HG03095 (cell line): ENCODE data around the gene EXPH5.
"Not testable (repeated sequence)": the region's sequence is repeated elsewhere in the genome, so short reads cannot be mapped to it uniquely, and the experiment has no call there.

ENCODE experiments used
- ATAC-seq: cut with Tn5 transposase; IDR thresholded peaks from one replicate; pipeline ENCODE4 v1.9.1; 2021; ENCODE audit warnings: moderate library complexity; ENCODE audit not compliant: unreplicated experiment

Gene EXPH5

GRCh38 chr11:108602818-108603217 lies 9.2 kb upstream of the EXPH5 start:
- ATAC-seq, result not testable (repeated sequence)

GRCh38 chr11:108601150-108601549 lies 7.6 kb upstream of the EXPH5 start:
- no peak for ATAC-seq

- no peak for ATAC-seq
Observed at GRCh38 chr11:108599978-108600377, 6.4 kb upstream of the EXPH5 start.

DNA sequence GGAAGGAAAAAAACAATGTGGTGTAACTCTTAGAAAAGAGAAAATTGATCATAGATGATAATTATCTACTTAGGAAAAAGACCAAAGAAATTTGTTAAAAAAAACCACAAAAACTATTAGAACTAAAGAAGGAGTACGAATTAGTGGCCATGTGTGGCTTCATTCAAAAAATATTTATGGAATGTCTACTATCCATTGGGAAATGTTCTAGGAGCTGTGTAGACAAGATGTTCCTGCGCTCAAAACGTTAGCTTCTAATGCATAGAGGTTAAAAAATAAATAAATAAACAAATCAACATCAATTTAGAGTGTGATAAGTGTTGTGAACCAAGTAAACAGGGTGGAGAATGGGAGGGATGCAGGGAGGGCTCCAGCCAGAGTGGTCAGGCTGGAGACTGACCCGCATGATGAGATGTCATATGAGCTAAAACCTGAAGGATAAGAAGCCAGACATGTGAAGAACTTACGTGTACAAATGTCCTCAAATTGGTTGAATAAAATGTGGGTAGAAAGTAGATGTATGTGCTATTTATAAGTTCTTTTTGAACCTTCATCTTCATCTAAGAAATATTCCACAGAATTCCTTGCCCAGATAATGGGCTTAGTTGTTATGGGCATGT lies 4.3 kb upstream of the EXPH5 start:
- no peak for ATAC-seq

DNA sequence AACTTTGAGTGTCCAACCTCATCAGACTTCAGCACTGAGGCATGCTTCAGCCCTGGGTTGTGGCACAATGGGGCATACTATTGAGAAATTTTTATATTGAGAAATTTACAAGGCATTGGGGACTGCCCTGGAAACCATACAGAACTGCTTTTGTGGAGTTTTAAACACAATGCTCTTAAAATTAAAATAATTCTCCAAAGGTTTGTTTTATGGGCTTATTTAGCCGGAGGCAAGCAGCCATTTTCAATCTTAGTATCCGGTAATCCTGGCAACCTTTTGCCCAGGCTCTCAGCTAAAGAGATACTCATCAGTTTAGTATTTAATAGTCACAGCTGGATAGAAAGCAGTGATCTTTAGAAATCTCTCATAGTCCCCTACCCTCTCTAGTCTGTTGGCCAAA lies 3.1 kb upstream of the EXPH5 start:
- ATAC-seq, result no peak

GRCh38 chr11:108593923-108594434 lies 411 bp upstream of the EXPH5 start:
- no peak for ATAC-seq

- ATAC-seq, result peak; percentile 11
Observed at GRCh38 chr11:108592591-108593213, 866 bp downstream of the EXPH5 start.

GRCh38 chr11:108591893-108592292 lies 1.7 kb downstream of the EXPH5 start:
- no peak for ATAC-seq

GRCh38 chr11:108589136-108589535 lies 4.4 kb downstream of the EXPH5 start:
- ATAC-seq, result no peak

GRCh38 chr11:108588287-108588686 lies 5.3 kb downstream of the EXPH5 start:
- no peak for ATAC-seq

- ATAC-seq, result no peak
Observed at GRCh38 chr11:108587109-108587508, 6.5 kb downstream of the EXPH5 start.

- ATAC-seq, result no peak
Observed at GRCh38 chr11:108586600-108586999, 7.0 kb downstream of the EXPH5 start.

DNA sequence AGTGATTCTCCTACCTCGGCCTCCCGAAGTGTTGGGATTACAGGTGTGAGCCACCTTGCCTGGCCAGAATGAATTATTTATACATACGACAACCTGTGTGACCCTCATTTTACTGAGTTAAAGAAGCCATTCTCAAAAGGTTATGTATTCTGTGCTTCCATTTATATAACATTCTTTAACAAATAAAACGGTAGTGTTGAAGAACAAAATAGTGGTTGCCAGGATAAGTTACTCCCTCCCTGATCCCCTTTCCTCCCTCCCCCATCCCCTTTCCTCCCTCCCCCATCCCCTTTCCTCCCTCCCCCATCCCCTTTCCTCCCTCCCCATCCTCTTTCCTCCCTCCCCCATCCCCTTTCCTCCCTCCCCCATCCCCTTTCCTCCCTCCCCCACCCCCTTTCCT lies 7.4 kb downstream of the EXPH5 start:
- ATAC-seq, result not testable (repeated sequence)

DNA sequence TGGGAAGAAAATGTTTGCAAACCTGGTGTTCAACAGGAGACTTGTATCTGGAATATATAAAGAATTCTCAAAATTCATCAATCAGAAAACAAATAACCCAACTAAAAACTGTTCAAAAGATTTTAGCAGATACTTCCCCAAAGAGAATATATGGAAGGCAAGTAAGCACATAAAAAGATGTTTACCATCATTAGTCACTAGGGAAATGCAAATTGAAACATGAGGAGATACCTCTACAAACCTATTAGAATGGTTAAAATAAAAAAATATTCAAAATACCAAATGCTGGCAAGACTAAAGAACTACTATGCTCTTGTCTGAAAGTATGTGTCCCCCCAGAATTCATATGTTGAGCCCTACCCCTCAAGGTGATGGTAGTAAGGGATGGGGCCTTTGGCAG lies 8.6 kb downstream of the EXPH5 start:
- no peak for ATAC-seq

GRCh38 chr11:108580645-108581044 lies 12.9 kb downstream of the EXPH5 start:
- ATAC-seq, result no peak

- no peak for ATAC-seq
Observed at GRCh38 chr11:108580043-108580442, 13.5 kb downstream of the EXPH5 start.

DNA sequence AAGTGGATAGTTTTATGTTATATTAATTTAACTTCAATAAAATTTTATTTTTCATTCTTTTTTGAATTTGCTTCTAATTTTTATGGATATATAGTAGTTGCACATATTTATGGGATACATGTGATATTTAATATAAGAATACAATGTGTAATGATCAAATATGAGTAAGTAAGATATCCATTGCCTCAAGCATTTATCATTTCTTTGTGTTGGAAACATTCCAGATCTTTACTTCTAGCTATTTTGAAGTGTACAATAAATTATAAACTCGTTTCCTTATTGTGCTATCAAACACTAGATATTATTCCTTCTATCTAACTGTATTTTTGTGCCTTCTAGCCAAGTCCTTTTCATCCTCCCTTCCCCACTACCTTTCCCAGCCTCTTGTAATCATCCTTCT lies 17.0 kb downstream of the EXPH5 start:
- no peak for ATAC-seq

DNA sequence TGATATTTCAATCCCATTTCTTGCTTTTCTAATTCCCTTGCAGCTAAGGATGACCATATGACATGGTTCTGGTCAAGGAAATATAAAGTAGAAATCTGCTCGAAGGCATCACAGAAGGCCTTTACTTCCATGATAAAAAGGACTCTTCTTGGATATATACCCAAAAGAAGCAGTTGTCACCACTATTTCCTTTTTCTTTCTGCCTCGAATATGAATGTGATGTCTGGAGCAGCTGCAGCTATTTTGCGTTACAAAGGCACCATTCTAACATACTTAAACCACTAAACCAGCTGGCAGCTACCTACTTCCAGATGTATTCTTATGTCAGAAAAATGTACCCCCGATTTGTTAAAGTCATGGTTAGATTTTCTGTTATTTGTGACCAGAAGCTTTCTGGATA lies 18.9 kb downstream of the EXPH5 start:
- ATAC-seq, result no peak

DNA sequence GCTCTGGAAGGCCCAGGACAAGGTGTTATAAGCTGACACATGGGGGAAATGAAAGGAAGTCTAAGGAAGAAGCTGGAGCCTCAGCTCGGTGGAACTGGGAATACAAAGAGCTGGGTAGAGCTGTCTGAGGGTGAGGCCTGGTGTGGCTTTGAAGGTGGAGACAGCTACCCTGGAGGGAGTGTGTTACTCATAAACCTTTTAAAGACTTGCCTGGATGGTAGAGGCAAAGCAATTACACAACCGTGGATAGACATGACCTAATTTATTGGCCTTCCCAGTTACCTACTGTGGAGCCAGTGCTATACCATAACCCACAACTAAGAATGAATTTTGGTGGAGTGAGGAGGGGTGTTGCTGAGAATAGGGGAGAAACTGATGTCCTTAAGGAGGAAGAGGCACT lies 22.6 kb downstream of the EXPH5 start:
- no peak for ATAC-seq

- ATAC-seq, result no peak
Observed at GRCh38 chr11:108569896-108570295, 23.7 kb downstream of the EXPH5 start.

DNA sequence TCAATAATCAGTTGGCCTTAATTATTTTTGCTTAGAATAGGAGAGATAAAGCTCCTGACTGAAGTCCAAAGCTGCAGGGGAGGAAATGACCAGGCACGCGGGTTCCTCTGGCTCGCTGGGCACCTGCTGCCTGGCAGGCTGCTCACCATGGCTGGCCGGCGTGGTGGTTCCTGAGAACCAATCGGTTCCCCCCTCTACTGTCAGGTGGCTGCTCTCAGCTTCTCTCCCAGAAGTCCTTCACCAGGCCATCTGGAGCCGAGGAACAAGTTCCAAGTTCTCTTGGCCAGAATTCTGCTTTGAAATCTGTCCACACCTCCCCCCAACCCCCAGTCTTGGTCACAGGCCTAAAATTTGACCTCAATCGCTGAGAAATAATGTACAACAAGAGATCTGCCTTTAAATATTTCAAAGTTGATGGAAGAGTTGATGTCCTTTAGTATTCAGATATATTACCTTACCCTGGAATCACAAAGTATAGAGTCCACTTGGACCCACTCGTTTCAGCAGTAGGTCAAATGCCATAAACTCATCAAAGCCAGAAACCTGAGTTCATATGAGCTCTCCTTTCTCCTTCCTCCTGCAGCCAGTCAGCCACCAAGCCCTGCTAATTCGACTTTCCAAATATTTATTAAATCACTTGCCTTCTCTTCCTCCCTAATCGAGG lies 25.2 kb downstream of the EXPH5 start:
- no peak for ATAC-seq

DNA sequence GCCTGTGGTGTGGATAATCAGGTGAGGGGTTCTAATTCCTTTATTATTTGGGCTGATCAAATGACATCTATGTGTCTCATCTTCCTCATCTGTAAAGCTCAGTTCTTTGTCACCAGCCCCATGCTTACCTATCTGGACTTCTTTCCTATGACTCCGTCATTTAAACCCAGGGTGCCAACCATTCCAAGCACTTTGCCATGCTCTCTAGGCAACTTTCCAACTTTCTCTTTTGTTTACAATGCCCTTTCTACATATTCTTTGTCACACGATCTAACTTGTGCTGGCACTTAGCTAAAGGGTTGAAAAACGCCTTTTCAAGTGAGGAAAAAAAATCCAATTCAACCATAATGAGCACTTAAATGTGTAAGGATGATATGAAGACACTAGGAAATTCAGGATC lies 27.9 kb downstream of the EXPH5 start:
- ATAC-seq, result no peak
